Muscle of leg (tissue), 11 donors: ENCODE measurements around the gene MTMR11. TPM values are rescaled to one million over a fixed set of nuclear protein-coding genes. Genes with fewer than 3 reads are reported as not detected.
"Not testable (repeated sequence)": the region's sequence is repeated elsewhere in the genome, so short reads cannot be mapped to it uniquely, and the experiment has no call there.

Source experiments
- DNase-seq: peaks from one replicate; pipeline ENCODE4 v3.0.0; 2013
- H3K27ac ChIP-seq: one replicate; pipeline ENCODE4 v1.5.1; 2013; ENCODE audit warnings: mild to moderate bottlenecking, low read length, control low read depth
- H3K27me3 ChIP-seq: one replicate; pipeline ENCODE4 v1.6.1; 2013; ENCODE audit warnings: low read length; ENCODE audit not compliant: control insufficient read depth, insufficient read depth
- H3K36me3 ChIP-seq: one replicate; pipeline ENCODE4 v1.6.1; 2013; ENCODE audit warnings: low read length; ENCODE audit not compliant: control insufficient read depth, insufficient read depth
- H3K4me1 ChIP-seq: one replicate; pipeline ENCODE4 v1.6.1; 2013; ENCODE audit warnings: low read length; ENCODE audit not compliant: control insufficient read depth, insufficient read depth
- H3K4me3 ChIP-seq: one replicate; pipeline ENCODE4 v1.5.1; 2013; ENCODE audit warnings: low read length, control low read depth
- H3K9me3 ChIP-seq: replicated peaks from 2 replicates; pipeline ENCODE4 v1.6.1; 2013; ENCODE audit warnings: low read depth, low read length; ENCODE audit not compliant: control insufficient read depth
- WGBS: methylation state at CpG from one replicate; pipeline ENCODE4 v1.1.5; 2013; ENCODE audit warnings: missing lambda C conversion rate; ENCODE audit not compliant: insufficient coverage; 5-methylcytosine and 5-hydroxymethylcytosine counted together
- polyA plus RNA-seq, 8 donors: library from polyadenylated mRNA; unstranded; fragments of 120-200 nt; gene quantifications; one replicate each; pipeline versions ENCODE4 v1.2.1 to v1.2.3, GENCODE V29; 2013; ENCODE audit warnings: inconsistent platforms in 1 of 8, low replicate concordance in 1 of 8; ENCODE audit not compliant: insufficient read length in 8 of 8, insufficient read depth in 1 of 8
- total RNA-seq: library from RNA; stranded (reverse); fragments of 120-200 nt; gene quantifications from one replicate; pipeline ENCODE4 v1.2.4, GENCODE V29; 2013

The MTMR11 gene
- total and polyA plus RNA-seq, 9 donors: 8.1 to 25.1 (median 22.1) TPM

GRCh38 chr1:149938668-149939003 lies 2.0 kb upstream of the MTMR11 start:
- Histone ChIP-seq H3K27ac (peak overlapping the region; percentile 92), H3K4me1 (peaks cover 48% of the 10 kb centered on the region)
- WGBS: 61% methylated on average over 6 of the region's 13 CpGs
- H3K4me3 ChIP-seq, DNase-seq, H3K27me3 ChIP-seq, H3K36me3 ChIP-seq, H3K9me3 ChIP-seq: not testable (repeated sequence)

GRCh38 chr1:149937759-149938158 lies 1.1 kb upstream of the MTMR11 start:
- DNase-seq: peak; percentile 90
- Histone ChIP-seq H3K9me3 (no peaks in the 10 kb centered on the region), H3K27ac (peak overlapping the region; percentile 50), H3K4me3 (no peak overlapping the region), H3K27me3 (no peaks in the 10 kb centered on the region), H3K4me1 (peaks cover 48% of the 10 kb centered on the region), H3K36me3 (peaks cover 4% of the 10 kb centered on the region)

GRCh38 chr1:149936992-149937705 lies 470 bp upstream of the MTMR11 start:
- H3K27me3 ChIP-seq: no peaks in the 10 kb centered on the region
- peaks cover 48% of the 10 kb centered on the region for H3K4me1 ChIP-seq
- 18% methylated on average over 3 of the region's 8 CpGs for WGBS
- peak overlapping the region; percentile 50 for H3K27ac ChIP-seq
- H3K4me3 ChIP-seq: peak overlapping the region; percentile 61
- no peaks in the 10 kb centered on the region for H3K9me3 ChIP-seq
- DNase-seq: peak; percentile 68
- peaks cover 4% of the 10 kb centered on the region for H3K36me3 ChIP-seq

- no peak overlapping the region for H3K4me3 ChIP-seq
- peaks cover 55% of the 10 kb centered on the region for H3K4me1 ChIP-seq
- WGBS: 33% methylated on average over 1 of the region's 2 CpGs
- DNase-seq: peak; percentile 85
- no peaks in the 10 kb centered on the region for H3K27me3 ChIP-seq
- peaks cover 15% of the 10 kb centered on the region for H3K36me3 ChIP-seq
- no peaks in the 10 kb centered on the region for H3K9me3 ChIP-seq
- peak overlapping the region; percentile 15 for H3K27ac ChIP-seq
These were observed 2.3 kb downstream of the MTMR11 start for GRCh38 chr1:149934356-149934755.

- Histone ChIP-seq H3K27ac (no peak overlapping the region), H3K4me3 (no peak overlapping the region), H3K27me3 (no peaks in the 10 kb centered on the region), H3K9me3 (no peaks in the 10 kb centered on the region), H3K36me3 (peaks cover 18% of the 10 kb centered on the region), H3K4me1 (peaks cover 55% of the 10 kb centered on the region)
- DNase-seq: no peak
- WGBS: 100% methylated on average over 1 of the region's 4 CpGs
These were observed 3.5 kb downstream of the MTMR11 start for GRCh38 chr1:149933208-149933607.

- Histone ChIP-seq H3K27ac (no peak overlapping the region), H3K9me3 (no peaks in the 10 kb centered on the region), H3K4me3 (no peak overlapping the region), H3K27me3 (no peaks in the 10 kb centered on the region), H3K36me3 (peaks cover 18% of the 10 kb centered on the region), H3K4me1 (peaks cover 51% of the 10 kb centered on the region)
- WGBS: 95% methylated on average over 6 of the region's 8 CpGs
- DNase-seq: no peak
These were observed 4.2 kb downstream of the MTMR11 start for GRCh38 chr1:149932474-149932873.

GRCh38 chr1:149931212-149931790 lies 5.4 kb downstream of the MTMR11 start:
- Histone ChIP-seq H3K27ac (no peak overlapping the region), H3K4me1 (peaks cover 48% of the 10 kb centered on the region), H3K27me3 (no peaks in the 10 kb centered on the region), H3K4me3 (no peak overlapping the region), H3K9me3 (no peaks in the 10 kb centered on the region), H3K36me3 (peaks cover 22% of the 10 kb centered on the region)
- DNase-seq: no peak
- 85% methylated on average over 11 of the region's 13 CpGs for WGBS

- H3K27ac ChIP-seq: peak overlapping the region; percentile 32
- no peaks in the 10 kb centered on the region for H3K27me3 ChIP-seq
- H3K4me3 ChIP-seq: no peak overlapping the region
- no peak for DNase-seq
- H3K36me3 ChIP-seq: peaks cover 37% of the 10 kb centered on the region
- WGBS: no CpG with 5 or more reads among the region's 2 CpGs
- peaks cover 38% of the 10 kb centered on the region for H3K4me1 ChIP-seq
- H3K9me3 ChIP-seq: no peaks in the 10 kb centered on the region
These were observed 6.8 kb downstream of the MTMR11 start for GRCh38 chr1:149929856-149930255.

- Histone ChIP-seq H3K27ac (peak overlapping the region; percentile 98), H3K9me3 (no peaks in the 10 kb centered on the region), H3K4me1 (peaks cover 31% of the 10 kb centered on the region), H3K27me3 (no peaks in the 10 kb centered on the region), H3K4me3 (peak overlapping the region; percentile 97), H3K36me3 (peaks cover 48% of the 10 kb centered on the region)
- DNase-seq: no peak
- no CpG with 5 or more reads among the region's 1 CpG for WGBS
These were observed 8.3 kb downstream of the MTMR11 start for GRCh38 chr1:149928401-149928724.

- peaks cover 51% of the 10 kb centered on the region for H3K36me3 ChIP-seq
These were observed 8.9 kb downstream of the MTMR11 start, which contains the start of gene SF3B4 for GRCh38 chr1:149927563-149928400. Gene SF3B4, minus strand, starts transcription at chr1:149927803. Its CDS starts 44 bp downstream, at chr1:149927759.

More at GRCh38 chr1:149927563-149928400, 8.9 kb downstream of the MTMR11 start, which contains the start of gene SF3B4:
- whole genome bisulfite sequencing: under 1% methylated on average over 41 of the region's 47 CpGs
- DNase-seq: peak; percentile 98
- Histone ChIP-seq H3K27ac (peak within 1 kb of the TSS; percentile 98), H3K9me3 (no peaks in the 10 kb centered on the region), H3K27me3 (no peaks in the 10 kb centered on the region), H3K4me1 (peaks cover 31% of the 10 kb centered on the region), H3K4me3 (peak within 1 kb of the TSS; percentile 97)
